Measurements from ENCODE around the gene TEX2. TPM values are rescaled to one million over a fixed set of nuclear protein-coding genes. Genes with fewer than 3 reads are reported as not detected.

Gene TEX2
- total RNA-seq, 1 experiment from 2014 or later, result 29.6 TPM

- in situ Hi-C loops (cut with HindIII; ENCODE audit: low pct_unique_long_range_greater_than_20kb, low sequenced_read_pairs), result no loop called here
- peak; percentile 66 for DNase-seq (ENCODE audit: low read depth, low spot score)
Observed at GRCh38 chr17:64146418-64147109, 116.5 kb downstream of the TEX2 start.

GRCh38 chr17:64145751-64146417, 117.2 kb downstream of the TEX2 start:
- peak; percentile 100 for DNase-seq (ENCODE audit: low read depth, low spot score)
- in situ Hi-C loops (cut with HindIII; ENCODE audit: low pct_unique_long_range_greater_than_20kb, low sequenced_read_pairs), result no loop called here

- in situ Hi-C loops (cut with HindIII; ENCODE audit: low pct_unique_long_range_greater_than_20kb, low sequenced_read_pairs), result no loop called here
- DNase-seq (ENCODE audit: low read depth, low spot score), result no peak
Observed at GRCh38 chr17:64145375-64145750, 117.7 kb downstream of the TEX2 start.

GRCh38 chr17:64139542-64139941, 123.5 kb downstream of the TEX2 start:
- no peak for DNase-seq (ENCODE audit: low read depth, low spot score)
- in situ Hi-C loops (cut with HindIII; ENCODE audit: low pct_unique_long_range_greater_than_20kb, low sequenced_read_pairs), result no loop called here

GRCh38 chr17:64138441-64138840, 124.6 kb downstream of the TEX2 start:
- in situ Hi-C loops (cut with HindIII; ENCODE audit: low pct_unique_long_range_greater_than_20kb, low sequenced_read_pairs), result no loop called here
- DNase-seq (ENCODE audit: low read depth, low spot score), result no peak

GRCh38 chr17:64135000-64135399, 128.1 kb downstream of the TEX2 start:
- DNase-seq (ENCODE audit: low read depth, low spot score), result no peak
- in situ Hi-C loops (cut with HindIII; ENCODE audit: low pct_unique_long_range_greater_than_20kb, low sequenced_read_pairs), result no loop called here

- in situ Hi-C loops (cut with HindIII; ENCODE audit: low pct_unique_long_range_greater_than_20kb, low sequenced_read_pairs), result no loop called here
- no peak for DNase-seq (ENCODE audit: low read depth, low spot score)
Observed at GRCh38 chr17:64134216-64134970, 128.7 kb downstream of the TEX2 start.

GRCh38 chr17:64133546-64134215, 129.4 kb downstream of the TEX2 start:
- in situ Hi-C loops (cut with HindIII; ENCODE audit: low pct_unique_long_range_greater_than_20kb, low sequenced_read_pairs), result no loop called here
- peak; percentile 91 for DNase-seq (ENCODE audit: low read depth, low spot score)

- in situ Hi-C loops (cut with HindIII; ENCODE audit: low pct_unique_long_range_greater_than_20kb, low sequenced_read_pairs), result no loop called here
- DNase-seq (ENCODE audit: low read depth, low spot score), result no peak
Observed at GRCh38 chr17:64131606-64132270, 131.3 kb downstream of the TEX2 start.

GRCh38 chr17:64130559-64131001, 132.5 kb downstream of the TEX2 start:
- in situ Hi-C loops (cut with HindIII; ENCODE audit: low pct_unique_long_range_greater_than_20kb, low sequenced_read_pairs), result no loop called here

GRCh38 chr17:64129765-64130558, 133.1 kb downstream of the TEX2 start, which contains the start of gene ERN1:
TSS of gene ERN1 (minus strand) at chr17:64130144. CDS start at chr17:64130029, 115 bp downstream.
- peak; percentile 91 for DNase-seq (ENCODE audit: low read depth, low spot score)
- in situ Hi-C loops (cut with HindIII; ENCODE audit: low pct_unique_long_range_greater_than_20kb, low sequenced_read_pairs), result no loop called here

More at GRCh38 chr17:64130559-64131001, 132.5 kb downstream of the TEX2 start:
- peak; percentile 10 for DNase-seq (ENCODE audit: low read depth, low spot score)

- in situ Hi-C loops (cut with HindIII; ENCODE audit: low pct_unique_long_range_greater_than_20kb, low sequenced_read_pairs), result no loop called here
Observed at GRCh38 chr17:64129515-64129764, 133.6 kb downstream of the TEX2 start.

GRCh38 chr17:64128787-64129514, 134.1 kb downstream of the TEX2 start:
- in situ Hi-C loops (cut with HindIII; ENCODE audit: low pct_unique_long_range_greater_than_20kb, low sequenced_read_pairs), result no loop called here
- DNase-seq (ENCODE audit: low read depth, low spot score), result peak; percentile 46

More at GRCh38 chr17:64129515-64129764, 133.6 kb downstream of the TEX2 start:
- DNase-seq (ENCODE audit: low read depth, low spot score), result no peak

- in situ Hi-C loops (cut with HindIII; ENCODE audit: low pct_unique_long_range_greater_than_20kb, low sequenced_read_pairs), result no loop called here
Observed at GRCh38 chr17:64126918-64127317, 136.1 kb downstream of the TEX2 start.

GRCh38 chr17:64125937-64126336, 137.1 kb downstream of the TEX2 start:
- in situ Hi-C loops (cut with HindIII; ENCODE audit: low pct_unique_long_range_greater_than_20kb, low sequenced_read_pairs), result no loop called here
- no peak for DNase-seq (ENCODE audit: low read depth, low spot score)

More at GRCh38 chr17:64126918-64127317, 136.1 kb downstream of the TEX2 start:
- no peak for DNase-seq (ENCODE audit: low read depth, low spot score)

- no peak for DNase-seq (ENCODE audit: low read depth, low spot score)
- in situ Hi-C loops (cut with HindIII; ENCODE audit: low pct_unique_long_range_greater_than_20kb, low sequenced_read_pairs), result no loop called here
Observed at GRCh38 chr17:64124609-64125008, 138.5 kb downstream of the TEX2 start.
